ENCODE results near the gene AQP5.
"Not testable (repeated sequence)": the region's sequence is repeated elsewhere in the genome, so short reads cannot be mapped to it uniquely, and the experiment has no call there.

Gene AQP5

GRCh38 chr12:49983892-49984291 is 22.2 kb downstream of the AQP5 start:
- no peak for DNase-seq

GRCh38 chr12:49984476-49985359 is 23.0 kb downstream of the AQP5 start:
- DNase-seq: no peak

- no peak for DNase-seq
Observed at GRCh38 chr12:49985981-49986380, 24.3 kb downstream of the AQP5 start.

GRCh38 chr12:49986476-49986875 is 24.8 kb downstream of the AQP5 start:
- not testable (repeated sequence) for DNase-seq

GRCh38 chr12:49987625-49988303 is 26.1 kb downstream of the AQP5 start:
- no peak for DNase-seq

- DNase-seq: not testable (repeated sequence)
Observed at GRCh38 chr12:49989400-49989799, 27.7 kb downstream of the AQP5 start.

- no peak for DNase-seq
Observed at GRCh38 chr12:49990273-49990672, 28.6 kb downstream of the AQP5 start.

GRCh38 chr12:49998453-49998852 is 36.8 kb downstream of the AQP5 start:
- DNase-seq: no peak

- DNase-seq: no peak
Observed at GRCh38 chr12:50003595-50003994, 41.9 kb downstream of the AQP5 start.

GRCh38 chr12:50004696-50005095 is 43.0 kb downstream of the AQP5 start:
- no peak for DNase-seq

- DNase-seq: no peak
Observed at GRCh38 chr12:50005175-50005574, 43.5 kb downstream of the AQP5 start.

- no peak for DNase-seq
Observed at GRCh38 chr12:50006280-50006679, 44.6 kb downstream of the AQP5 start.

GRCh38 chr12:50006754-50007442 is 45.2 kb downstream of the AQP5 start:
- no peak for DNase-seq

GRCh38 chr12:50013361-50014147 is 51.9 kb downstream of the AQP5 start:
- no peak for DNase-seq

GRCh38 chr12:50014342-50014741 is 52.7 kb downstream of the AQP5 start:
- DNase-seq: no peak
